ENCODE measurements around the gene ZDHHC23.

- no peak for TF ChIP-seq CTCF (IDR thresholded peaks at IDR 0.05 in 4 of 5, conservative IDR thresholded peaks at IDR 0.05 in 1 of 5)
- TF ChIP-seq POLR2A (IDR thresholded peaks at IDR 0.05) = no peak
Observed at GRCh38 chr3:113946831-113947230, 982 bp upstream of the ZDHHC23 start.

Data from gastrocnemius medialis (tissue), 4 donors.